ENCODE data around the gene BTN1A1. TPM values are rescaled to one million over a fixed set of nuclear protein-coding genes. Genes with fewer than 3 reads are reported as not detected.
A peak's percentile ranks its signal among the peaks of the same experiment; 100 is the strongest.
"Not testable (repeated sequence)": the region's sequence is repeated elsewhere in the genome, so short reads cannot be mapped to it uniquely, and the experiment has no call there.

Gene BTN1A1
- total RNA-seq, 2 donors from 2014 or later, result 0.23 TPM; not detected in 1

GRCh38 chr6:26457806-26458688 is 42.1 kb upstream of the BTN1A1 start, which contains the start of gene BTN2A1:
Gene BTN2A1 (plus strand): TSS chr6:26457955. CDS start chr6:26458637, 682 bp downstream.
- WGBS, result under 1% methylated on average over 31 of the region's 31 CpGs
- peak within 1 kb of the TSS; percentile 93 to 98 for H3K27ac ChIP-seq
- intact Hi-C loops (cut with DNase I), result loop anchor here (5.0 kb wide), 1 partner anchor 64 kb away; no protein-coding TSS in a partner anchor
- no peaks in the 10 kb centered on the region for H3K27me3 ChIP-seq (replicated peaks; ENCODE audit: insufficient read depth)
- H3K36me3 ChIP-seq, result peaks cover 3 to 8% of the 10 kb centered on the region in 2 donors
- H3K4me3 ChIP-seq, result peak within 1 kb of the TSS; percentile 66 to 81
- TF ChIP-seq POLR2AphosphoS5 (IDR thresholded peaks at IDR 0.05) (peak; percentile 87), CTCF (IDR thresholded peaks at IDR 0.05) (no peak), POLR2A (IDR thresholded peaks at IDR 0.05) (peak; percentile 62)
- H3K9me3 ChIP-seq, result no peaks in the 10 kb centered on the region
- peaks cover 16% of the 10 kb centered on the region for H3K4me1 ChIP-seq (replicated peaks)
- DNase-seq (ENCODE audit: low spot score), result peak; percentile 89

GRCh38 chr6:26459023-26459810 is 40.9 kb upstream of the BTN1A1 start:
- no peak overlapping the region for H3K27ac ChIP-seq
- intact Hi-C loops (cut with DNase I), result loop anchor here (5.0 kb wide), 1 partner anchor 63 kb away; no protein-coding TSS in a partner anchor
- H3K4me1 ChIP-seq (replicated peaks), result peaks cover 16% of the 10 kb centered on the region
- H3K27me3 ChIP-seq (replicated peaks; ENCODE audit: insufficient read depth), result no peaks in the 10 kb centered on the region
- no peak for TF ChIP-seq POLR2A (IDR thresholded peaks at IDR 0.05)
- no peak for TF ChIP-seq POLR2AphosphoS5 (IDR thresholded peaks at IDR 0.05)
- TF ChIP-seq CTCF (IDR thresholded peaks at IDR 0.05), result no peak
- peaks cover 8 to 13% of the 10 kb centered on the region in 2 donors for H3K36me3 ChIP-seq
- no peaks in the 10 kb centered on the region for H3K9me3 ChIP-seq
- 70% methylated on average over 16 of the region's 16 CpGs for WGBS
- no peak for DNase-seq (ENCODE audit: low spot score)
- peak overlapping the region in 1 of 2 donors; percentile 66 for H3K4me3 ChIP-seq

GRCh38 chr6:26461353-26461752 is 38.8 kb upstream of the BTN1A1 start:
- H3K27ac ChIP-seq; H3K4me3 ChIP-seq; DNase-seq (ENCODE audit: low spot score); H3K27me3 ChIP-seq (replicated peaks; ENCODE audit: insufficient read depth); intact Hi-C loops (cut with DNase I); H3K9me3 ChIP-seq: not testable (repeated sequence)
- 72% methylated on average over 5 of the region's 5 CpGs for WGBS
- H3K36me3 ChIP-seq, result peaks cover 12 to 13% of the 10 kb centered on the region in 2 donors
- peaks cover 16% of the 10 kb centered on the region for H3K4me1 ChIP-seq (replicated peaks)

GRCh38 chr6:26464014-26464413 is 36.1 kb upstream of the BTN1A1 start:
- intact Hi-C loops (cut with DNase I), result no loop called here
- WGBS, result 97% methylated on average over 4 of the region's 4 CpGs

More at GRCh38 chr6:26464014-26464413, 36.1 kb upstream of the BTN1A1 start:
- no peak for DNase-seq (ENCODE audit: low spot score)
- TF ChIP-seq POLR2AphosphoS5 (IDR thresholded peaks at IDR 0.05) (no peak), CTCF (IDR thresholded peaks at IDR 0.05) (no peak), POLR2A (IDR thresholded peaks at IDR 0.05) (no peak)
- peaks cover 13 to 28% of the 10 kb centered on the region in 2 donors for H3K36me3 ChIP-seq
- no peaks in the 10 kb centered on the region for H3K27me3 ChIP-seq (replicated peaks; ENCODE audit: insufficient read depth)
- no peak overlapping the region for H3K27ac ChIP-seq
- peaks cover 14% of the 10 kb centered on the region for H3K4me1 ChIP-seq (replicated peaks)
- no peak overlapping the region for H3K4me3 ChIP-seq
- H3K9me3 ChIP-seq, result no peaks in the 10 kb centered on the region

Measured in prostate gland (tissue), 2 donors.